H9 (cell line): ENCODE measurements around the gene NOCT. TPM values are rescaled to one million over a fixed set of nuclear protein-coding genes. Genes with fewer than 3 reads are reported as not detected.

Experiments used
- DNase-seq: peaks from one replicate; pipeline ENCODE4 v3.0.0-alpha.2; 2017
- H2AFZ ChIP-seq: one replicate; pipeline ENCODE4 v1.6.1; 2013; ENCODE audit warnings: mild to moderate bottlenecking, low read length, control low read depth, moderate library complexity
- H2AK5ac ChIP-seq: 2 replicates; pipeline ENCODE4 v1.6.1; 2013; ENCODE audit warnings: low read length, control low read depth, mixed read lengths; ENCODE audit not compliant: insufficient read length
- H2BK120ac ChIP-seq: one replicate; pipeline ENCODE4 v1.6.1; 2013; ENCODE audit warnings: low read depth, mild to moderate bottlenecking, low read length, control low read depth, inconsistent platforms; ENCODE audit not compliant: poor library complexity, severe bottlenecking
- H2BK12ac ChIP-seq: 2 replicates; pipeline ENCODE4 v1.6.1; 2013; ENCODE audit warnings: low read length, control low read depth, mixed read lengths, low read depth; ENCODE audit not compliant: insufficient read length
- H2BK15ac ChIP-seq: 2 replicates; pipeline ENCODE4 v1.6.1; 2013; ENCODE audit warnings: low read depth, low read length, control low read depth
- H2BK20ac ChIP-seq: one replicate; pipeline ENCODE4 v1.6.1; 2013; ENCODE audit warnings: low read depth, mild to moderate bottlenecking, low read length, control low read depth, inconsistent platforms; ENCODE audit not compliant: poor library complexity, severe bottlenecking
- H2BK5ac ChIP-seq: 2 replicates; pipeline ENCODE4 v1.6.1; 2013; ENCODE audit warnings: low read length, control low read depth, mixed read lengths; ENCODE audit not compliant: insufficient read length
- H3K14ac ChIP-seq: 2 replicates; pipeline ENCODE4 v1.6.1; 2013; ENCODE audit warnings: low read length, control low read depth; ENCODE audit not compliant: insufficient read depth
- H3K18ac ChIP-seq: 2 replicates; pipeline ENCODE4 v1.6.1; 2013; ENCODE audit warnings: low read depth, mild to moderate bottlenecking, mixed read lengths, low read length, control low read depth; ENCODE audit not compliant: insufficient read length
- H3K23ac ChIP-seq: 2 replicates; pipeline ENCODE4 v1.6.1; 2013; ENCODE audit warnings: low read length, control low read depth, mixed read lengths, low read depth; ENCODE audit not compliant: insufficient read length
- H3K23me2 ChIP-seq: 2 replicates; pipeline ENCODE4 v1.6.1; 2013; ENCODE audit warnings: low read depth, mild to moderate bottlenecking, mixed read lengths, low read length, control low read depth; ENCODE audit not compliant: insufficient read length, poor library complexity, severe bottlenecking
- H3K27ac ChIP-seq: 2 replicates; pipeline ENCODE4 v1.5.1; 2013; ENCODE audit warnings: low read length, control low read depth, mixed read lengths, low read depth; ENCODE audit not compliant: insufficient read length
- H3K27me3 ChIP-seq: 2 replicates; pipeline ENCODE4 v1.6.1; 2013; ENCODE audit warnings: low read length, control low read depth, inconsistent platforms; ENCODE audit not compliant: insufficient read depth
- H3K4ac ChIP-seq: 2 replicates; pipeline ENCODE4 v1.6.1; 2013; ENCODE audit warnings: low read depth, mild to moderate bottlenecking, control low read depth, inconsistent platforms, low read length, moderate library complexity
- H3K4me1 ChIP-seq: 2 replicates; pipeline ENCODE4 v1.6.1; 2013; ENCODE audit warnings: low read length, control low read depth, inconsistent platforms; ENCODE audit not compliant: insufficient read depth
- H3K4me2 ChIP-seq: 2 replicates; pipeline ENCODE4 v1.6.1; 2013; ENCODE audit warnings: low read length, control low read depth, mixed read lengths; ENCODE audit not compliant: insufficient read length, insufficient read depth
- H3K56ac ChIP-seq: 2 replicates; pipeline ENCODE4 v1.6.1; 2013; ENCODE audit warnings: low read depth, mild to moderate bottlenecking, mixed read lengths, low read length, control low read depth; ENCODE audit not compliant: insufficient read length
- H3K79me1 ChIP-seq: 2 replicates; pipeline ENCODE4 v1.6.1; 2013; ENCODE audit warnings: low read depth, mild to moderate bottlenecking, moderate library complexity, low read length, control low read depth, inconsistent platforms; ENCODE audit not compliant: insufficient read depth, poor library complexity, severe bottlenecking
- H3K79me2 ChIP-seq: 2 replicates; pipeline ENCODE4 v1.6.1; 2013; ENCODE audit warnings: low read length, control low read depth, inconsistent platforms; ENCODE audit not compliant: insufficient read depth
- H3K9ac ChIP-seq: 2 replicates; pipeline ENCODE4 v1.6.1; 2013; ENCODE audit warnings: low read length, control low read depth, mixed read lengths; ENCODE audit not compliant: insufficient read length; ENCODE audit errors: extremely low read depth
- H3K9me3 ChIP-seq: one replicate; pipeline ENCODE4 v1.6.1; 2013; ENCODE audit warnings: low read depth, low read length, inconsistent platforms; ENCODE audit not compliant: control insufficient read depth
- H3T11ph ChIP-seq: one replicate; pipeline ENCODE4 v1.6.1; 2013; ENCODE audit warnings: mild to moderate bottlenecking, low read length, control low read depth, inconsistent platforms
- H4K20me1 ChIP-seq: one replicate; pipeline ENCODE4 v1.6.1; 2013; ENCODE audit not compliant: control insufficient read depth, insufficient read length, insufficient read depth
- H4K5ac ChIP-seq: 2 replicates; pipeline ENCODE4 v1.6.1; 2013; ENCODE audit warnings: low read depth, mild to moderate bottlenecking, mixed read lengths, low read length, control low read depth; ENCODE audit not compliant: insufficient read length
- H4K8ac ChIP-seq: replicated peaks from 2 replicates; pipeline ENCODE4 v1.6.1; 2013; ENCODE audit warnings: low read length, control low read depth, mixed read lengths, low read depth; ENCODE audit not compliant: insufficient read length
- H4K91ac ChIP-seq: 2 replicates; pipeline ENCODE4 v1.6.1; 2013; ENCODE audit warnings: low read depth, mild to moderate bottlenecking, moderate library complexity, mixed read lengths, low read length, control low read depth; ENCODE audit not compliant: insufficient read length
- H3K27ac Mint-ChIP-seq, 3 experiments: 2 replicates in 2 of 3; 3 replicates in 1 of 3; pipeline ENCODE4 v1.8.0; 2020 to 2021; ENCODE audit warnings: mixed read lengths in 3 of 3, mild to moderate bottlenecking in 1 of 3, moderate library complexity in 1 of 3
- H3K27me3 Mint-ChIP-seq: 2 replicates; pipeline ENCODE4 v1.8.0; 2021; ENCODE audit warnings: low read depth, mild to moderate bottlenecking, moderate library complexity, mixed read lengths
- H3K36me3 Mint-ChIP-seq, 3 experiments: 2 replicates in 2 of 3; 3 replicates in 1 of 3; pipeline ENCODE4 v1.8.0; 2020 to 2021; ENCODE audit warnings: low read depth in 3 of 3, mixed read lengths in 3 of 3; ENCODE audit not compliant: insufficient read depth in 1 of 3
- H3K4me1 Mint-ChIP-seq, 2 experiments: 2 replicates each; pipeline ENCODE4 v1.8.0; 2020; ENCODE audit warnings: mixed read lengths in 2 of 2
- H3K4me3 Mint-ChIP-seq, 2 experiments: 2 replicates in 1 of 2; 3 replicates in 1 of 2; pipeline ENCODE4 v1.8.0; 2020 to 2021; ENCODE audit warnings: mild to moderate bottlenecking in 2 of 2, mixed read lengths in 2 of 2, moderate library complexity in 1 of 2
- H3K9me3 Mint-ChIP-seq, 2 experiments: 2 replicates in 1 of 2; 3 replicates in 1 of 2; pipeline ENCODE4 v1.8.0; 2020; ENCODE audit warnings: mild to moderate bottlenecking in 2 of 2, mixed read lengths in 2 of 2, moderate library complexity in 1 of 2
- WGBS: extraction: QIAGEN DNeasy Blood & Tissue Kit; methylation state at CpG from one replicate; pipeline ENCODE4 v1.1.7; 2013; ENCODE audit warnings: missing lambda C conversion rate, low lambda C conversion rate, mixed read lengths; ENCODE audit not compliant: insufficient read length; ENCODE audit errors: extremely low coverage; 5-methylcytosine and 5-hydroxymethylcytosine counted together
- total RNA-seq: library from RNA; stranded (reverse); gene quantifications from 2 replicates; pipeline ENCODE4 v1.2.1, GENCODE V29; 2021
- TF ChIP-seq, protein P1 (sequence below): fragments of 200-600 bp; sonication (generic); conservative IDR thresholded peaks from 3 replicates; pipeline ENCODE4 v1.8.0; 2021; ENCODE audit warnings: antibody characterized with exemption, mild to moderate bottlenecking

The NOCT gene
- total RNA-seq, 1 experiment from 2014 or later = 37.3 TPM

DNA sequence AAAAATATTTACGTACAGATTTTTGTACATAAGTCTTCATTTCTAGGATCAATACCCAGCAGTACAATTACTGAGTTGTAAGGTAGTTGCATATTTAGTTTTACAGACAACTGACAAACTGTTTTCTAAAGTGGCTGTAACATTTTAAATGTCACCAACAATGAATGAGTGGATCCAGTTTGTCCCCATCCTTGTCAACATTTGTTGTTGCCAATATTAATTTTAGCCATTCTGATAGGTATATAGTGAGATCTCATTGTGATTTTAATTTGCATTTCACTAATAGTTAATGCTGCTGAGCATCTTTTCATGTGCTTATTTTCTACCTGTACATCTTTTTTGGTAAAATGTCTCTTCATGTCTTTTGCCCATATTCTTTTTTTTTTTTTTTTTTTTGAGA lies 30.9 kb upstream of the NOCT start:
- H4K91ac ChIP-seq = no peak overlapping the region
- H3K9ac ChIP-seq = no peak overlapping the region
- H4K20me1 ChIP-seq = no peaks in the 10 kb centered on the region
- no peak for DNase-seq
- H2BK20ac ChIP-seq = no peak overlapping the region
- Mint-ChIP-seq H3K36me3 (no peaks in the 10 kb centered on the region; a peak in 1 of 7 replicates), H3K27me3 (no peaks in the 10 kb centered on the region), H3K4me3 (no peak overlapping the region), H3K27ac (no peak overlapping the region), H3K9me3 (no peaks in the 10 kb centered on the region), H3K4me1 (peaks cover 12 to 13% of the 10 kb centered on the region in 2 experiments)
- no peaks in the 10 kb centered on the region for H3K79me2 ChIP-seq
- H3K23ac ChIP-seq = no peak overlapping the region
- H2BK12ac ChIP-seq = no peak overlapping the region
- H2BK120ac ChIP-seq = no peak overlapping the region
- no peak overlapping the region for H3K18ac ChIP-seq
- no peak overlapping the region for H2AFZ ChIP-seq
- no peak overlapping the region for H4K5ac ChIP-seq
- H3K9me3 ChIP-seq = no peaks in the 10 kb centered on the region
- H3K27me3 ChIP-seq = no peaks in the 10 kb centered on the region
- H2BK5ac ChIP-seq = no peak overlapping the region
- H3T11ph ChIP-seq = no peak overlapping the region
- no peaks in the 10 kb centered on the region for H3K4me1 ChIP-seq
- H3K23me2 ChIP-seq = no peaks in the 10 kb centered on the region
- H3K56ac ChIP-seq = no peak overlapping the region
- no peak overlapping the region for H2BK15ac ChIP-seq
- WGBS = no CpG with 5 or more reads among the region's 1 CpG
- no peak overlapping the region for H3K4ac ChIP-seq
- no peaks in the 10 kb centered on the region for H3K79me1 ChIP-seq
- no peak overlapping the region for H2AK5ac ChIP-seq
- TF ChIP-seq, protein P1, sequence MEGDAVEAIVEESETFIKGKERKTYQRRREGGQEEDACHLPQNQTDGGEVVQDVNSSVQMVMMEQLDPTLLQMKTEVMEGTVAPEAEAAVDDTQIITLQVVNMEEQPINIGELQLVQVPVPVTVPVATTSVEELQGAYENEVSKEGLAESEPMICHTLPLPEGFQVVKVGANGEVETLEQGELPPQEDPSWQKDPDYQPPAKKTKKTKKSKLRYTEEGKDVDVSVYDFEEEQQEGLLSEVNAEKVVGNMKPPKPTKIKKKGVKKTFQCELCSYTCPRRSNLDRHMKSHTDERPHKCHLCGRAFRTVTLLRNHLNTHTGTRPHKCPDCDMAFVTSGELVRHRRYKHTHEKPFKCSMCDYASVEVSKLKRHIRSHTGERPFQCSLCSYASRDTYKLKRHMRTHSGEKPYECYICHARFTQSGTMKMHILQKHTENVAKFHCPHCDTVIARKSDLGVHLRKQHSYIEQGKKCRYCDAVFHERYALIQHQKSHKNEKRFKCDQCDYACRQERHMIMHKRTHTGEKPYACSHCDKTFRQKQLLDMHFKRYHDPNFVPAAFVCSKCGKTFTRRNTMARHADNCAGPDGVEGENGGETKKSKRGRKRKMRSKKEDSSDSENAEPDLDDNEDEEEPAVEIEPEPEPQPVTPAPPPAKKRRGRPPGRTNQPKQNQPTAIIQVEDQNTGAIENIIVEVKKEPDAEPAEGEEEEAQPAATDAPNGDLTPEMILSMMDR = no peak
- H4K8ac ChIP-seq = no peak overlapping the region
- H3K4me2 ChIP-seq = no peak overlapping the region
- no peak overlapping the region for H3K27ac ChIP-seq
- no peak overlapping the region for H3K14ac ChIP-seq
